Amniotic stem cell (primary cell): ENCODE results near the gene SYNPO2L.
"Not testable (repeated sequence)": the region's sequence is repeated elsewhere in the genome, so short reads cannot be mapped to it uniquely, and the experiment has no call there.

Experiments
- DNase-seq: peaks from one replicate; lab custom pipeline; 2025; lab: John Stamatoyannopoulos, UW

SYNPO2L gene, protein sequence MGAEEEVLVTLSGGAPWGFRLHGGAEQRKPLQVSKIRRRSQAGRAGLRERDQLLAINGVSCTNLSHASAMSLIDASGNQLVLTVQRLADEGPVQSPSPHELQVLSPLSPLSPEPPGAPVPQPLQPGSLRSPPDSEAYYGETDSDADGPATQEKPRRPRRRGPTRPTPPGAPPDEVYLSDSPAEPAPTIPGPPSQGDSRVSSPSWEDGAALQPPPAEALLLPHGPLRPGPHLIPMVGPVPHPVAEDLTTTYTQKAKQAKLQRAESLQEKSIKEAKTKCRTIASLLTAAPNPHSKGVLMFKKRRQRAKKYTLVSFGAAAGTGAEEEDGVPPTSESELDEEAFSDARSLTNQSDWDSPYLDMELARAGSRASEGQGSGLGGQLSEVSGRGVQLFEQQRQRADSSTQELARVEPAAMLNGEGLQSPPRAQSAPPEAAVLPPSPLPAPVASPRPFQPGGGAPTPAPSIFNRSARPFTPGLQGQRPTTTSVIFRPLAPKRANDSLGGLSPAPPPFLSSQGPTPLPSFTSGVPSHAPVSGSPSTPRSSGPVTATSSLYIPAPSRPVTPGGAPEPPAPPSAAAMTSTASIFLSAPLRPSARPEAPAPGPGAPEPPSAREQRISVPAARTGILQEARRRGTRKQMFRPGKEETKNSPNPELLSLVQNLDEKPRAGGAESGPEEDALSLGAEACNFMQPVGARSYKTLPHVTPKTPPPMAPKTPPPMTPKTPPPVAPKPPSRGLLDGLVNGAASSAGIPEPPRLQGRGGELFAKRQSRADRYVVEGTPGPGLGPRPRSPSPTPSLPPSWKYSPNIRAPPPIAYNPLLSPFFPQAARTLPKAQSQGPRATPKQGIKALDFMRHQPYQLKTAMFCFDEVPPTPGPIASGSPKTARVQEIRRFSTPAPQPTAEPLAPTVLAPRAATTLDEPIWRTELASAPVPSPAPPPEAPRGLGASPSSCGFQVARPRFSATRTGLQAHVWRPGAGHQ

DNA sequence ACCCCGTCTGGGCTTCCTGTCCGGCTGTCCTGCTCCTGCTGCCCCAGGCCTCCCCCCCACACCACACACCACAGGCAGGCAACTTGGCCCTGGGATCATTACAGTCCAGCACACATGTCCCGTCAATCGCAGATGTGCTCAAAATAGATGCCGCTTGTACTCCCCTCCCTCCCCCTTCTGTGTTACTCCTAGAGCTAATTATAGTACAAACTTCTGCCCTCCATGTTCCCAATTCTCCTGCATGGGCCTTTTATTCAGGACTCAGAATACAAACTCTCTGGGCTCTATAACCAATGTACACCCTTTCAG is at the start of gene SYNPO2L:
Gene SYNPO2L (minus strand): TSS at position 40 of the 309 bp plus-strand sequence. CDS start 107 bp downstream, outside the sequence.
- no peak for DNase-seq

DNA sequence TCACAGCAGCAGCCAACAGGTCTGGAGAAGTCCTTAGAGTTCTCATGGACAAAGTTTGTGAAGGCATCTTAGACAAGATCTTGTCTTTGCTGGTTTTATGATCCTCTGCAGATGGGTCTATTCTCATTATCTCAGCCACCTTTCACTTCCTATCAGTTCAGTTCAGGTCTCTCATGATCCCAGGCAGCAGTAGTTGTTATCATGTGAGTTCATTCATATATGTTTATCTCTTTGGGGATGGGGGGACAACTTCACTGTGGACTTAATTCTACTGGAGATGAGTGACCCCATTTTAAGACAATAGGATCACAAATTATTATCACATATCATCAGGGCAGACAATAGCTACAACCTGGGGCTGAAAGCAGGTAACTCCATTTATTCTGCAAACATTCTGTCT is 48.1 kb upstream of the SYNPO2L start:
- DNase-seq = not testable (repeated sequence)

DNA sequence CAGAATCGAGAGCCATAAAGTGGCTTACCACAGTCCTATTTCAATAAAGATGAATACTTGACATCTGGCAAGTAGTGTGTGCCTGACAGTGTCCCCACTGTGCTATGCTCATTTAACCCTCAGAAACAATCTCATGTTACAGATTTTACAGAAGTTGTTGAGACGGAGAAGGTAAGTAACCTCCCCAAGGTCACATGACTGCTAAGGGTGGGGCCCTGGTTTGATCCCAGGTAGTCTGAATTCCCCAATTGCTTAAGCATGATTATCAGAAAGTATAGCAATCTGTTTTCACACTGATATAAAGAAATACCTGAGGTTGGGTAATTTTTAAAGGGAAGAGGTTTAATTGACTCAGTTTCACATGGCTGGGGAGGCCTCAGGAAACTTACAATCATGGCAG is 43.0 kb upstream of the SYNPO2L start:
- DNase-seq = not testable (repeated sequence)

DNA sequence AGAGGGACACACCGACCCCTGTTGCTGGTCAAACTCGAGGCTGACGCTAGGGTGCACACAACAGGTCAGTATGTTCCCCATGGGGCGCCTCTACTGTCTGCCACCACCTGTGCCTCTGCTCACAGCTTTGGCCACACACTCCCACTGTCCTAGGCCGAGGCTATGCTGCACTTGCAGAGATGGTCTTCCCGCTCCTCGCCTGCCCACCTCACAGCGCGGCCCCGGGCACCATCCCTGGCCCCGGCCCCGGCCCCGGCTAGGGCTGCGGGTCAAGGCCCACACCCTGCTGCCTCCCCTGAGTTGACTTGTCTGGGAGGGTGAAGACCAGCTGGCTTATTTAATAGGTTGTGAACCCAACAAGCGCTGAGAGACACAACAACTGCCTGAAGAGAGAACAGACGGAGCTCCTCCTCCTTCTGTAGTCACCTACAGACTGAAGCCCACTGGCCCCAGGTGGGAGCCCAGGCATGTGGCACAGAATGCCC is 41.9 kb upstream of the SYNPO2L start, which contains the start of gene AGAP5:
Gene AGAP5 (minus strand): TSS at position 435 of the 485 bp plus-strand sequence. CDS start 354 bp downstream, at position 81.
- not testable (repeated sequence) for DNase-seq

DNA sequence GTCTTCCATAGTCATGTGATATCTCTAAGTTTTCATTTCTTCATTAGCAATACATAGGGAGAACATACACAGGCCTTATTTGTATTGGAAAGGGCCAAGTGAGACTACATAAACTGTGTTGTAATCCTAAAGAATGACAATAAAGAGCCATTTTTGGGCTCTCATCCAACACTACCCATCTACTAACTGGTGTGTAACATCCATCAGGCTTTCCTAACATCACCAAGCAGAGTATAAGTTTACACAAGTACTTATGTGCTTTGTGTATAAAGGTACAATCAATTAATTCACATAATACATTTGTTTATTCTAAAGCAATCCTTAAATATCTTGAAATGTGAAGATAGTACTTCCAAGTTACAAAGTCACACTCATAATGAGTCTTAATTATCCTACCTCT is 39.5 kb upstream of the SYNPO2L start:
- not testable (repeated sequence) for DNase-seq

DNA sequence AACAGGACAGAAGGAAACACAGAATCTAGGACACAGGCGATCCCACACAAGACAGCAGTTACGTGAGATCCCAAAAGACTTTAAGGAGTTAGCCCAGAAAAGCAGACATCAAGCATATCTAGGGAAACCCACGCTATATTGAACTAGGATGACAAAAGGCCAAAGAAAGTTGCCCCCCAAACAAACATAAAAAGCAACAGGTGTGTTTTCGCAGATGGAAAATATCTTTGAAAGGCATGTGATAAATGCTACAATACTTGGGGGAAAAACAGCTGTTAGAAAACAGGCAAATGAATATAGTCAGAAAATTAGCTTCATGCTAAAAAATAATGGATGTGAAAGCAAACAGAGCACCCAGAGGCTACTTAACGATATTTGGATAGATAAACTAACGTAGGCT is 34.9 kb upstream of the SYNPO2L start:
- not testable (repeated sequence) for DNase-seq

DNA sequence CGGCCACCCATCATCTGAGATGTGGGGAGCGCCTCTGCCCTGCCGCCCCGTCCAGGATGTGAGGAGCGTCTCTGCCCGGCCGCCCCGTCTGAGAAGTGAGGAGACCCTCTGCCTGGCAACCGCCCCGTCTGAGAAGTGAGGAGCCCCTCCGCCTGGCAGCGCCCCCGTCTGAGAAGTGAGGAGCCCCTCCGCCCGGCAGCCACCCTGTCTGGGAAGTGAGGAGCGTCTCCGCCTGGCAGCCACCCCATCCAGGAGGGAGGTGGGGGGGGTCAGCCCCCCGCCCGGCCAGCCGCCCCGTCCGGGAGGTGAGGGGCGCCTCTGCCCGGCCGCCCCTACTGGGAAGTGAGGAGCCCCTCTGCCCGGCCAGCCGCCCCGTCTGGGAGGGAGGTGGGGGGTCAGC is 33.8 kb upstream of the SYNPO2L start:
- not testable (repeated sequence) for DNase-seq

DNA sequence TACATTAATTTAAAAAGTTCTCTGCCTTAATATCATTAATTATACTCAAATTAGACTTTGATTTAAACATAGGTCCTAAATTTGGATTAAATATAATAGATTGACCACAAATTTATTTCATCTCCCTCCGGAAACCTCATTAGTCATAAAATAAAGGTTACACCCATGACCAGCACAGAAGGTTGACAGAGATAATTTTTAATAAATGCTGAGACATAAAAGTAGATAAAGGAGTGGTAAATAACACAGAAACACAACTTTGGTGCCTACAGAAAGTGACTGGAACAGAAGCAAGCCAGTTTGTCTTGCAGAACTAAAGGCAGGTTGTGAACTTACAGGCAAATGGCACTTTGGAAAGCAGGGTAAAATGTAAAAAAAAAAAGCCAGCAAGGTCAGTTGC is 31.8 kb upstream of the SYNPO2L start:
- not testable (repeated sequence) for DNase-seq

DNA sequence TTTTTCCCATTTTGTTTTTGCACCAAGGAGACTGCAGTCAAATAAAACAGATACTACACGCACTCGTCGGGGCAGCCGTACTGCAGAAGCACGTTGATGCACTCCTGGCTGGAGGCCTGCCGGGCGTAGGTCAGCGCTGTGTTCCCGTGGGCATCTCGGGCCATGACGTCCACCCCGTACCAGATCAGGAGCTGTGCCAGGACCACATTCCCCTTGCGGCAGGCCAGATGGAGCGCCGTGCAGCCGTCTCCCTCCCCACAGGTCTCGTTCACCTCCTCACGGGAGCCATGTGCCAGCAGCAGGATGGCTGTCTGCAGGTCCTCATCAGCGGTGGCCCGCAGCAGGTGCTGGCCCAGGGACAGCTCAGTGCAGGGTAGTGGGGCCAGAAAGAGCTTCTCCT is 18.7 kb upstream of the SYNPO2L start:
- DNase-seq = not testable (repeated sequence)

DNA sequence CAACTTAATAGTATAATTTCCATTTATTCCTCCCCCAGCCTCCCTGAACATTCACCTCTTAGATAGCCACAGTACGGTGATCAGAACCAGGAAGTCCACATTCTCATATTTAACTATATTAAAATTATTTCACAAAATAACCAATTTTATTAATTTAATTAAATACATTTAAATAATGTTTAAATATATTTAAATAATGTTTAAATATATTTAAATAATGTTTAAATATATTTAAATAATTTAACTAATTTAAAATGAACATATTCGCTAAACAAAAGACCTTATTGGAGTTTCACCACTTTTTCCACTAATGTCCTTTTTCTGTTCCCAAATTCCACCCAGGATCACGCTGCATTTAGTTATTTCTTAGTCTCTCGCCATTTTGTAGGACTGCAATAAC is 12.5 kb upstream of the SYNPO2L start:
- not testable (repeated sequence) for DNase-seq

DNA sequence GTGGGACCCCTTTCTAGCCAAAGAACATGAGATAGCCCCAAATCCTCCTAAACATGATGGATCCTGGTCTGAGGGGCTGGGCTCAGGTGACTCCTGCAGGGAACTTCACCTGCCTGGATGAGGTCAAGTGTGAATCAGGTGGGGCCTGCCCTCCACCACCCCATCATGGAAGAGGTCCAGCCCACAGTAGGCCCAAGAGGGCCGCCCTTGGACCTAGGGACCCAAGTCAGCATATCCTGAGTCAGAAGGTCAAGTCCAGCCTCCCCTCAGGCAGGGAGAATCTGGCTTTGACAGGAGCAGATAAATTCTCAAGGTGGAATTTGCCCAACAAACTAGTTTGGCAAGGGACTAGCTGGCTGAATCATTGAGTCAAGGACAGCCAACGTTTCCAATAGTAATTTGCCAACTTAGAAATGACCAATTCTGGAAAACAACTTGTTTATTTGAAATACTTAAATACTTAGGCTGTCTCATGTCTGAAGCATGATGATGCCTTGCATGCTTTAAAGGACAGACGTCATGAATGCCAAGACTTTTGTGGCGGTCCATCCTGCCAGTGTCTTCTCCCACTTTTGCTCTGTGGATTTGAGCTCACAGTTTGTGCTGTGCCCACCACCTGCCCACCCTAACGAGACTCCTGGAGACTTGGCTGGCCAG is 10.5 kb upstream of the SYNPO2L start:
- DNase-seq = not testable (repeated sequence)

DNA sequence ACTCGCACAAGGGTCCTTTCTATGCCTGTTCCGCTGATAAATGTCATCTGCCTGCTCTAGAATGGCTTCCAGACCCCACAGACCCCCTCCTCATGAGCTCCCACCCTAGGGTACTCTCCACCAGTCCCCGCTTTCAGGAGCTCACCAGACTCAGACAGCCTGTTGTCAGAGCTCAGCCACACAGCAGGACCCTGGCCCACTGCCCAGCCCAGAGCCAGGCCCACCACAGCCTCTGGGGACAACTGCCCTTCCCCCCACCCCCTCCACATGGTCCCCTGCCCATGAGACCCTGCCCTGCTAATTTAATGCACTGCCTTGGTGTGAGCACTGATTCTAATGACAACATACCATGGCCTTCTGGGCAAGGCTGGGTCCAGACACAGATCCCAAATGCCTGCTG is 9.8 kb upstream of the SYNPO2L start:
- DNase-seq = not testable (repeated sequence)

DNA sequence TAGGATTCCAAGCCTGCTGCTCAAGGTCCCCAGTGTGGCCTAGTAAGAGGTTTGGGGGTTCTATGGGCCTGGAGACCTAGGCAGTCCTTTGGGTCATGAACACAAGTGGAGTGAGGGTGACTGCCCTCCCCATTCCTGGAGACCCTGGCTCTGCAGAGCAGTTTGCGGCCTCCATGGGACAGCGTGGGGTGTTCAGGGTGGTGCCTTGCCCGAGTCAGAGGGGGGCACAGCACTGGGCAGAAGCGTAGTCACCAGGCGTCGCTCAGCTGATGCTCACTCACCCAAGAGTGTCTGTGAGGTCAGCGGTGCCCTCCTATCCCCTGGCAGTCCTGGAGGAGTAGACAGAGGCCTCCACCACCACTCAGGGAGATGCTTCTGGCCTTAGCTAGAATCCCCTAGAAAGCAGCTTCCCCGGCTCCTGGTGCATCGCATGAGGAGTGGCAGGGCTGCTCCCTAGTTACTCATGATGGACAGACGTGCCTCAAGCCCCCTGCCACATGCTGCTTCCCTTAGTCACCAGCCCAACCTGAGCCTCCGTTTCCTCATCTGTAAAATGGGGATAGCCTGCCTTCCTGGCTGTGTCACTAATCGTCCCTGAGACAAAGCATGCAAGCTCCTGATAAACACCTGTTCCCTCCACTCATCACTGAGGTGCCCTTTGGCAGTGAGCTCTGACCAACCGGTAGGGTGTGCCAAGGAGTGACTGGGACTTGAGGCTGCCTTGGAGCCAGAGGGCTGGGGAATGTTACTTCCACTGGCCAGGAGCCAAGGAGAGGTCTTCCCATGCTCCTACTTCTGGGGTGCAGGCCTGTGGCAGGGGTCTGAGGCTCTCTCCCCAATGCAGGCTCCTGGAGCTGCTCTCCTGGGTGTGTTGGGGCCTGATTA is 8.6 kb upstream of the SYNPO2L start:
- DNase-seq = not testable (repeated sequence)

DNA sequence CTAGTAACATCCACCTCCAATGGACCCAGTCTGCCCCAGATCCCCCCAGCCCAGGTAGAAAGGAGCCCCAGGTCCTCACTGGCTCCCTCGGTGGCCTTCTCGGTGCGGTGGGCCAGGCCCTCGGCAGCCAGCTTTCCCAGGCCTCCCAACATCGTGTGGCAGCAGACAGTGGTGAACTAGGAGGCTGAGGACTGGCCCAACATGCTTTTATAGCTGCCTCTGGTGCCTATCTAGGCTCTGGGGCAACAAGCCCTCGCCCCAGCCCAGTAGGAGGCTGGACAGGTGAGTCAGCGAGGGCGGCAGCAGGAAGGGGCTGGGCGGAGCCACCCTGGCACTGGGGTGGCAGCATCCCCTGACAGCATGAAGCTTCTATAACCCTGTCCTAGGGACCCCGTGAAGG is 7.8 kb upstream of the SYNPO2L start:
- not testable (repeated sequence) for DNase-seq

DNA sequence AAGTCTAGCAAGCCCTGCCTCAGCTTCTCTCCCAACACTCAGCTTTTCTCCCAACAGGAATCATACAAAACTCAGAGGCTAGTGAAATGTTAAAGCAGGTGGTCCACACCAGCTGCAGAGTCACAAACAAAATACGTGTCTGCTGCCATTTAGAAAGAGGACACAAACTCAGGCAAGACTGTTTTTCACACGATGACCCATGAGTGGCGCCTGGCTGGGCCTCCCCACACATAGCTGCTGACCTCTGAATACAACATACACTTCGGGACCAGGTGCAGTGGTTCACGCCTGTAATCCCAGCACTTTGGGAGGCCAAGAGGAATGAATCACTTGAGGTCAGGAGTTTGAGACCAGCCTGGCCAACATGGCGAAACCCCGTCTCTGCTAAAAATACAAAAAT is 6.9 kb upstream of the SYNPO2L start:
- not testable (repeated sequence) for DNase-seq

DNA sequence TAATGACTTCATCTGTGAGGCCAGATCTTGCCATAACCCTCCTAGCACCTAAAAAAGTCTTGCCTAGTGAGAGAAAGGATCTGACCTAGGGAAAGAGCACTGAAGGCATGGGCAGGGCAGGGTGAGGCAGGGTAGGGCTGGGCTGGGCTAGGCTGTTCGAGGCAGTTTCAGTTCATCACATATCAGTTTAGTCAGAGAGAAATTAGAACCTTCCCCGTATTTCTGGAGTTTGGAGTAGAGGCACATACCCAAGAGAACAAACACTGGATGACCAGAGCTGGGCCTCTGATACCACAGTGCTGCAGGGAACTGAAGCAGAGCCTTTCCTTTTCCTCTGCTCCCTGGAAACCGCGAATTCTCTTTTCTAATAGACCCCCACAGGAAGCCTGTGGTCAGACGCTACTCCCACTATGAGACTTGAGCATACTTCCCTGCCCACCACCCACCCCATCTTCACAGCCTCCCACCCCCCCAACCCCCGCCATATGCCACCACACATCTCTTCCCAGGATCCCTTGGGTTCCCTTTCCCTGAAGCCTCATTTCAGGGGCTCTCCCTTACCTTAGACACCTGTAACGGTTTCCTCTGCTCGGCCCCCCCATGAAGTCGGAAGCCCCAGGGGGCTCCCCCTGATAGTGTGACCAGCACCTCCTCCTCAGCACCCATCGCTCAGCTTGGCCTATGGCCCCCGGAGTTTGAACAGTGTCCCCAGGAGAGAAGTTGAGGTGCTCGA is 406 bp downstream of the SYNPO2L start:
- DNase-seq = no peak

DNA sequence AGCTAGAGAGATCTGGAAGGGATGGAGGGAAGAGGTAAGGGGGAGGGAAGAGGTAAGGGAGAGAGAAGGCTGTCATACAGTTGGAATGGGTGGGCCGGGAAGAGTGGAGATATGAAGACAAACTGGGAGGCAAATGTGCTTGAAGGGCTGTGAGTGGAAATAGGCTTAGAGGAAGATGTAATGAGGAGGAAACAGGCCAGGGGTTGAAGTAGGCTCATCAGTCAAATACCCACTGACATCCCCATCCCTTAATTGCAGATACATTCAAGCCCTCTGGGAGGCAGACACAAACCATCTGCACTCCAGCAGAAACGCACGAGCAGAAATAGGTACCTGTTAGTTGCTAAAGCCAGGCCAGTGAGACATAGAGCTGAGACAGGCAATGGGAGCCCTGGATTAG is 2.1 kb downstream of the SYNPO2L start:
- no peak for DNase-seq

DNA sequence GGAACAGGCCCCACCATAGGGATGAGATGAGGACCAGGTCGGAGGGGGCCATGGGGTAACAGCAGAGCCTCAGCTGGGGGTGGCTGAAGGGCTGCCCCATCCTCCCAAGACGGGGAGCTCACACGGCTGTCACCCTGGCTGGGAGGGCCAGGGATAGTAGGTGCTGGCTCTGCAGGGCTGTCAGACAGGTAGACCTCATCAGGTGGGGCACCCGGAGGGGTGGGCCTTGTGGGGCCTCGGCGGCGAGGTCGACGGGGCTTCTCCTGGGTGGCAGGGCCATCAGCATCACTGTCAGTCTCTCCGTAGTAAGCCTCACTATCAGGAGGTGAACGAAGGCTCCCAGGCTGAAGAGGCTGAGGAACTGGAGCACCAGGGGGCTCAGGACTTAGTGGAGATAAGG is 2.6 kb downstream of the SYNPO2L start:
- no peak for DNase-seq

DNA sequence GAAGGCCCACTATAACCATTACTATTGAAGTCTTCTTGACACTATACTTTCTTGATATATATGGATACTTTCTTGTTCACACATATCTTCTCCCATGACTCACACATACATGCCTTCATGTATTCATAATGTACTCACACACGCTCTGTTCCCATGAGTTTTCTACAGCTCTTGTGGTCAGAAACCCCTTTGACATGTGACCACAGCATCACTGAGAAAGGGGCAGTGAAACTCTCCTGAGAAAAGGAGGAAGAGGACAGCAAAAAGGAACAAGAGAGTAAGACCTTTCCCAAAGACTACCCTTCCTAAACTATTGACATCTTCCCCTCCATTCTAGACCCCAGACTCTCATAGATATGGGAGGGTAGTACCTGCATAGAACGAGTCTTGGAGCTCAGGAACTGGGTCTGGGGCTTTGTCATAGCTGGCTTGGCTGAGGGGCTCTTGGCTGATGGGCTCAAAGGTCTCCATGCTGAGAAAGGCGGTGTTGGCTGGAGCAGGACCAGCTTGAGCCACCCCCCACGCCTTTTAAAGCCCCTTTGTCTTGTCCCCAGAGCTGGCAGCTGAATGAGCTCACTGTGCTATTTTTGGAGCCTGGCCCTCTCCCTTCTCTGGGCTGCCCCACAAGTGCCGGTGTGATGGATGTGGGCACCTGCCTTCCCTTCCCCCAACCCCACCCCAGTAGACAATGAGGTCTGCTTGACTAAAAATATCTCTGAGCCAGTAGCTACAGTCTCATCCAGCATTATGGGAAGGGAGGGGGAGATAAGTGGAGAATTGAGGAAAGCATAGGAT is 5.1 kb downstream of the SYNPO2L start:
- no peak for DNase-seq
